Endothelial cell (in vitro differentiated cells): ENCODE data around the gene KRT80. TPM values are rescaled to one million over a fixed set of nuclear protein-coding genes. Genes with fewer than 3 reads are reported as not detected.
A peak's percentile ranks its signal among the peaks of the same experiment; 100 is the strongest.

Experiments
- DNase-seq: peaks from one replicate; pipeline ENCODE4 v3.0.0; 2021; ENCODE audit warnings: low spot score
- H3K27ac Mint-ChIP-seq: one replicate; pipeline ENCODE4 v1.8.0; 2021; ENCODE audit warnings: mixed read lengths, inconsistent platforms; ENCODE audit not compliant: unreplicated experiment
- H3K27me3 Mint-ChIP-seq: one replicate; pipeline ENCODE4 v1.8.0; 2021; ENCODE audit warnings: mild to moderate bottlenecking, moderate library complexity, mixed read lengths, inconsistent platforms; ENCODE audit not compliant: unreplicated experiment
- H3K36me3 Mint-ChIP-seq: one replicate; pipeline ENCODE4 v1.8.0; 2021; ENCODE audit warnings: mild to moderate bottlenecking, low read depth, mixed read lengths, inconsistent platforms; ENCODE audit not compliant: unreplicated experiment
- H3K4me1 Mint-ChIP-seq: one replicate; pipeline ENCODE4 v1.8.0; 2021; ENCODE audit warnings: mild to moderate bottlenecking, mixed read lengths, inconsistent platforms; ENCODE audit not compliant: unreplicated experiment
- H3K4me3 Mint-ChIP-seq: one replicate; pipeline ENCODE4 v1.8.0; 2021; ENCODE audit warnings: mild to moderate bottlenecking, mixed read lengths, inconsistent platforms; ENCODE audit not compliant: unreplicated experiment
- H3K9me3 Mint-ChIP-seq: one replicate; pipeline ENCODE4 v1.8.0; 2021; ENCODE audit warnings: mixed read lengths, inconsistent platforms; ENCODE audit not compliant: unreplicated experiment
- total RNA-seq: library from RNA; stranded (reverse); fragmentation: NEBNext Ultra II Directional; extraction: Animal tissue kit (Norgen Biotek cat#: 25700); gene quantifications from one replicate; pipeline ENCODE4 v1.2.1, GENCODE V29; 2021; ENCODE audit not compliant: unreplicated experiment
- TF ChIP-seq, protein P1 (sequence below): fragments of 200-600 bp; sonication (generic); IDR thresholded peaks from one replicate; pipeline ENCODE4 v1.5.0; 2021; ENCODE audit warnings: antibody characterized with exemption; ENCODE audit not compliant: unreplicated experiment

Gene KRT80
- total RNA-seq, 1 donor from 2014 or later: 1.5 TPM

DNA sequence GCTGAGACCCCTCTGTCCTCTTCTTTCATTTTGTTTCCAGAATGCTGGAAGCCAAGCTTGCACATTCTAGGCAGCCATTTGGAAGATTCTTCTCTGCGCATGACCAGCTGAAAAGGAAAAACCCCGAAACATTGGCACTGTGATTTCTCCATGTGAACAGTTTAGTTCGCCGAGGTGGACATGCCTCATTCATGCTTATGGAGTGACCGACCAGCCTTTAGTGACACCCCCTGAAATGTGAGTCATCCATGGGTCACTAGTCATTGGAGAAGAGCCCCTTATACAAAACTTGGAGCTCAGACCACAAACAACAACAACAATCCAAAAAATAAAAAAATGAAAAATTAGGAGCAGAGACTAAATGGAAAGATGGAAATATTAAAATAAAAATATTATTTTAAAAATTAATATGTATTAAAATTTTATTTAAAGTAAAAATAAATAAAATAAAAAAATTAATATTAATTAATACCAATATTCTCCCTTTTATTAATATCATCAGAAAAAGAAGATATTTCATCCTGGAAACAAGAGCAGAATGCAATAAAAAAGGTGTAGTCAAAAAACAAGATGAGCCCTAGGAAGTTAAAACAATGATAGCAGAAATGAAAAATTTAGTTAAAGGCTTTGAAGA, 31.7 kb upstream of the KRT80 start:
- H3K27ac Mint-ChIP-seq: no peak overlapping the region
- TF ChIP-seq, protein P1, sequence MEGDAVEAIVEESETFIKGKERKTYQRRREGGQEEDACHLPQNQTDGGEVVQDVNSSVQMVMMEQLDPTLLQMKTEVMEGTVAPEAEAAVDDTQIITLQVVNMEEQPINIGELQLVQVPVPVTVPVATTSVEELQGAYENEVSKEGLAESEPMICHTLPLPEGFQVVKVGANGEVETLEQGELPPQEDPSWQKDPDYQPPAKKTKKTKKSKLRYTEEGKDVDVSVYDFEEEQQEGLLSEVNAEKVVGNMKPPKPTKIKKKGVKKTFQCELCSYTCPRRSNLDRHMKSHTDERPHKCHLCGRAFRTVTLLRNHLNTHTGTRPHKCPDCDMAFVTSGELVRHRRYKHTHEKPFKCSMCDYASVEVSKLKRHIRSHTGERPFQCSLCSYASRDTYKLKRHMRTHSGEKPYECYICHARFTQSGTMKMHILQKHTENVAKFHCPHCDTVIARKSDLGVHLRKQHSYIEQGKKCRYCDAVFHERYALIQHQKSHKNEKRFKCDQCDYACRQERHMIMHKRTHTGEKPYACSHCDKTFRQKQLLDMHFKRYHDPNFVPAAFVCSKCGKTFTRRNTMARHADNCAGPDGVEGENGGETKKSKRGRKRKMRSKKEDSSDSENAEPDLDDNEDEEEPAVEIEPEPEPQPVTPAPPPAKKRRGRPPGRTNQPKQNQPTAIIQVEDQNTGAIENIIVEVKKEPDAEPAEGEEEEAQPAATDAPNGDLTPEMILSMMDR: no peak
- H3K27me3 Mint-ChIP-seq: no peaks in the 10 kb centered on the region
- H3K4me3 Mint-ChIP-seq: no peak overlapping the region
- H3K36me3 Mint-ChIP-seq: no peaks in the 10 kb centered on the region
- no peak for DNase-seq
- no peaks in the 10 kb centered on the region for H3K9me3 Mint-ChIP-seq
- H3K4me1 Mint-ChIP-seq: no peaks in the 10 kb centered on the region

DNA sequence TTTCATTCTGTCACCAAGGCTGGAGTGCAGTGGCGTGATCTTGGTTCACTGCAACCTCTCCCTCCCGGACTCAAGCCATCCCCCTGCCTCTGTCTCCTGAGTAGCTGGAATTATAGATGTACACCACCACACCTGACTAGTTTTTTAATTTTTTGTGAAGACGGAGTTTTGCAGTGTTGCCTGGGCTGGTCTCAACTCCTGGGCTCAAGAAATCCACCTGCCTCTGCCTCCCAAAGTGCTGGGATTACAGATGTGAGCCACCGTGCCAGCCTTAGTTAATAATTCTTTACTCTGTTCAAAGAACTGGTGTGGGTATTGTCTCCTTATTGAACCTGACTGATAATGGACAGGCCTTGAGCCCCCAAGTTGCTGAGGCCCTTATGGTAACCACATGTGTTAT, 30.9 kb upstream of the KRT80 start:
- TF ChIP-seq, protein P1: no peak
- no peaks in the 10 kb centered on the region for H3K4me1 Mint-ChIP-seq
- no peak overlapping the region for H3K4me3 Mint-ChIP-seq
- no peak for DNase-seq
- no peaks in the 10 kb centered on the region for H3K9me3 Mint-ChIP-seq
- no peaks in the 10 kb centered on the region for H3K36me3 Mint-ChIP-seq
- no peaks in the 10 kb centered on the region for H3K27me3 Mint-ChIP-seq
- H3K27ac Mint-ChIP-seq: no peak overlapping the region

DNA sequence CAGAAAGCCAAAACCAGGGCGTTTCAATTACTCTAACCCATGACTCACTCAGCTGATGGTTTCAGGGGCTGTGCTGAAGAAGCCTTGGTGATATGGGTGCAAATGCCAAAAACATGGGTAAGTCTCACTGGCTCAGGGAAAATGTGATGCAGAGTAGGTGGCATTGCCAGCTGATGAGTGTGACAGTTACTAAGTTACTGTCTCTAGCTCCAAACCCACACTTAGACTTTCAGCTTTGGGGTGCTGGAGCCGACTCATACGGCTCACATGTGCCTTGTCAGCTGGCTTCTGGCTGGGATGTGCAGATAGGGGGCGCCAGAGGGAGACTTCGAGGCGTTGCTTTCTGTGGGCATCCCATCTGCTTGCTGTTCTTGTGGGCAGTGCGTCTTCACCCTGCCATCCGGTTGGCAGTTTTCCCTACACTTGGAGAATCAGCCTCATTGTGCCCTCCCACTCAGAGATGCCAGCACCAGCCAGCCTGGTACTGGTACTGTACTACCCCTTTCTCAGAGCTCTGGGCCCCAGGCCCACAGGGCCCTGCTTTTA, 30.2 kb upstream of the KRT80 start:
- peak; percentile 81 for DNase-seq
- no peaks in the 10 kb centered on the region for H3K36me3 Mint-ChIP-seq
- no peak overlapping the region for H3K4me3 Mint-ChIP-seq
- TF ChIP-seq, protein P1: peak; percentile 79
- no peaks in the 10 kb centered on the region for H3K27me3 Mint-ChIP-seq
- H3K4me1 Mint-ChIP-seq: peaks cover 3% of the 10 kb centered on the region
- H3K9me3 Mint-ChIP-seq: no peaks in the 10 kb centered on the region
- H3K27ac Mint-ChIP-seq: no peak overlapping the region

DNA sequence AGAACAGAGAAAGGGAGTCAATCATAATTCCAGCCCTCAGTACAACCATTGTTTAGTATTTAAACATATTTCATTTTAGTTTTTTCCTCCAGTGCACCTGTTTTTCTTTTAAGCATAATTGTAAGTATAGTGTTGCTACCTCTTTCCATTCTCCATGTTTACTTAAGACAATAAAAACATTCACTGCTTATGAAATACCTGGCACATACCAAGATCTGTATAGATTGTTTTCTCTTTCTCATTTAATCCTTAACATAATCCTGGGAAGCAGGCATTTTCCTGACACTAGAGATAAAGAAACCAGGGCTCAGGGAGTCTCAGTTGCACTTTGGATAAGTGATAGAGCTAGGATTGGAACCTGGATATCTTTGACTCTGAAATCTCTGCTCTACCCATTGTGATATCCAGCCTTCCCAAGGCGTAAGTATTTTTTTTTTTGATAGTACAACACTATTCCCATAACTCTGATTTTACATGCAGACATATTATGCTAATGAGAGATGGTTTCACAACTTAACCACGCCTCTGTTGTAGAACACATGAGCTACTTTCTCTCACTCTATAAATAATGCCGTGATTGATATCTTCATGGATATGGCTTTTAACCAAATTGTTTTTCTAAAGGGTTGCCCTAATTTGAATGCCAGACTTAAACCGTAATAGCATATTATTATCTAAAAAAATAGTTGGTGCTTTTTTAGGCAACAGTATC, 29.4 kb upstream of the KRT80 start:
- Mint-ChIP-seq H3K36me3 (no peaks in the 10 kb centered on the region), H3K4me3 (no peak overlapping the region), H3K27me3 (no peaks in the 10 kb centered on the region), H3K9me3 (no peaks in the 10 kb centered on the region), H3K4me1 (peaks cover 6% of the 10 kb centered on the region), H3K27ac (no peak overlapping the region)
- DNase-seq: no peak
- TF ChIP-seq, protein P1: no peak

DNA sequence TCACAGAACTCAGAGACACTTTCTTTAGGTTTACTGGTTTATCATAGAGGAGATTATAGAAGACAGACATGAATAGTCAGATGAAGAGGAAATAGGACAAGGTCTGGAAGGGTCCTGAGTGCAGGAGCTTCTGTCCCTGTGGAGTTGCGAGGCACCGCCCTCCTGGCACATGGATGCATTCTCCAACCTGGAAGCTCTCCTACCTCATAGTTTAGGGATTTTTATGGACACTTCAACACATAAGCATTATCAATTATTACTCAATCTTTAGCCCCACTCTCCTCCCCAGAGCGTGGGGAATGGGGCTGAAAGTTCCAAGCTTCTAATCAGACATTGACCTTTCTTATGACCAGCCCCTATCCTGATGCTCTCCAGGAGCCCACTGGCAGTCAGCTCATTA, 28.7 kb upstream of the KRT80 start:
- peaks cover 8% of the 10 kb centered on the region for H3K4me1 Mint-ChIP-seq
- DNase-seq: no peak
- TF ChIP-seq, protein P1: no peak
- H3K4me3 Mint-ChIP-seq: no peak overlapping the region
- no peaks in the 10 kb centered on the region for H3K27me3 Mint-ChIP-seq
- H3K36me3 Mint-ChIP-seq: no peaks in the 10 kb centered on the region
- H3K9me3 Mint-ChIP-seq: no peaks in the 10 kb centered on the region
- H3K27ac Mint-ChIP-seq: no peak overlapping the region
